Measurements from ENCODE around the gene STK4.

The STK4 gene

GRCh38 chr20:45032781-45033180 lies 66.5 kb downstream of the STK4 start:
- DNase-seq, result no peak

- no peak for DNase-seq
Observed at GRCh38 chr20:45034436-45034835, 68.1 kb downstream of the STK4 start.

GRCh38 chr20:45036044-45036755 lies 69.9 kb downstream of the STK4 start:
- peak; percentile 60 for DNase-seq

- no peak for DNase-seq
Observed at GRCh38 chr20:45037050-45037449, 70.7 kb downstream of the STK4 start.

GRCh38 chr20:45037635-45038034 lies 71.3 kb downstream of the STK4 start:
- no peak for DNase-seq

- no peak for DNase-seq
Observed at GRCh38 chr20:45038745-45039474, 72.6 kb downstream of the STK4 start.

- DNase-seq, result no peak
Observed at GRCh38 chr20:45039475-45039820, 73.1 kb downstream of the STK4 start.

GRCh38 chr20:45041464-45042337 lies 75.4 kb downstream of the STK4 start:
- DNase-seq, result no peak

GRCh38 chr20:45042978-45043377 lies 76.7 kb downstream of the STK4 start:
- no peak for DNase-seq

- no peak for DNase-seq
Observed at GRCh38 chr20:45044084-45044573, 77.8 kb downstream of the STK4 start.

- no peak for DNase-seq
Observed at GRCh38 chr20:45044601-45045000, 78.3 kb downstream of the STK4 start.

GRCh38 chr20:45047581-45048119 lies 81.3 kb downstream of the STK4 start:
- DNase-seq, result no peak

- DNase-seq, result no peak
Observed at GRCh38 chr20:45049438-45049837, 83.1 kb downstream of the STK4 start.

- no peak for DNase-seq
Observed at GRCh38 chr20:45049904-45050471, 83.7 kb downstream of the STK4 start.

- DNase-seq, result no peak
Observed at GRCh38 chr20:45051204-45052060, 85.1 kb downstream of the STK4 start.

- no peak for DNase-seq
Observed at GRCh38 chr20:45052698-45053429, 86.6 kb downstream of the STK4 start.

GRCh38 chr20:45053430-45054351 lies 87.4 kb downstream of the STK4 start:
- DNase-seq, result no peak

GRCh38 chr20:45055056-45055455 lies 88.7 kb downstream of the STK4 start:
- DNase-seq, result no peak

- DNase-seq, result no peak
Observed at GRCh38 chr20:45056473-45057173, 90.3 kb downstream of the STK4 start.

All from stimulated activated naive CD4-positive, alpha-beta T cell treated with Interleukin-2 at 50 U/mL for 16 hours (primary cell).